SHP77 treated with DMSO at 0.1 percent for 48 hours (cell line): ENCODE data around the gene HIRA.
"Not testable (repeated sequence)": the region's sequence is repeated elsewhere in the genome, so short reads cannot be mapped to it uniquely, and the experiment has no call there.

Experiments
- DNase-seq: peaks from one replicate; lab custom pipeline; 2025; lab: John Stamatoyannopoulos, UW

Gene HIRA

DNA sequence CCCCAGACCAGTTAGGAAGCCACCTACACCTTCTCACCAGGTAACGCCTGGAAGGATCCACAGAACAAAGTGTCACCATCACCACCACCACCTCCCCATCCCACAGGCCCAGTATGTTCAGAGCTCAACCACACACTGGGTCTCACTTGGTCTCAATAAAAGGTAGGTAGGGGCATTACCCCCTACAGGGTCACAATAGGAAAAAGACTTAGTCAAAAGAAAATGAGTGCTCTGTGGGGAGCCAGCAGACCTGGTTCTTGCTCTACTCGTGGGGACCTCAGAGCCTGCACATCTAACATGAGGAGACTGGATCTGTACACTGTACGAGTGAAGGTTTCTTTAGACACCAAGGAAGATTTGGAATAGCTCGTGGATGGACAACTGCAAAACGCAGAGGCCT lies 49.3 kb downstream of the HIRA start:
- DNase-seq = no peak

DNA sequence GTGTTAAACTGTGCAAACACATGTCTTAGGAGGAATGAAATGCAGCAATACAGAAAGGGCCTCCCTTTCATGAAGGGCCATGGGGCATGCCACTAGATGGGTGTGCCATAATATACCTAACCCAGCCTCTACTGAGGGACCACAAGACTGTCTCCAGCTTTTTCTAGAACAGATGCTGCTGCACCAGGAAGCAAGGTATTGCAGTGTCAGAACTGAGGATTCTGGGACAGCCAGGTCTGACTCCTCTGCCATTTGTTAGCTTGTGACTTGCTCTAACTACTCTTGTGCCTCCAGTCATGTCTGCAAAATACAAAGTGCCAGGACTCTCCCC lies 53.2 kb downstream of the HIRA start:
- no peak for DNase-seq

DNA sequence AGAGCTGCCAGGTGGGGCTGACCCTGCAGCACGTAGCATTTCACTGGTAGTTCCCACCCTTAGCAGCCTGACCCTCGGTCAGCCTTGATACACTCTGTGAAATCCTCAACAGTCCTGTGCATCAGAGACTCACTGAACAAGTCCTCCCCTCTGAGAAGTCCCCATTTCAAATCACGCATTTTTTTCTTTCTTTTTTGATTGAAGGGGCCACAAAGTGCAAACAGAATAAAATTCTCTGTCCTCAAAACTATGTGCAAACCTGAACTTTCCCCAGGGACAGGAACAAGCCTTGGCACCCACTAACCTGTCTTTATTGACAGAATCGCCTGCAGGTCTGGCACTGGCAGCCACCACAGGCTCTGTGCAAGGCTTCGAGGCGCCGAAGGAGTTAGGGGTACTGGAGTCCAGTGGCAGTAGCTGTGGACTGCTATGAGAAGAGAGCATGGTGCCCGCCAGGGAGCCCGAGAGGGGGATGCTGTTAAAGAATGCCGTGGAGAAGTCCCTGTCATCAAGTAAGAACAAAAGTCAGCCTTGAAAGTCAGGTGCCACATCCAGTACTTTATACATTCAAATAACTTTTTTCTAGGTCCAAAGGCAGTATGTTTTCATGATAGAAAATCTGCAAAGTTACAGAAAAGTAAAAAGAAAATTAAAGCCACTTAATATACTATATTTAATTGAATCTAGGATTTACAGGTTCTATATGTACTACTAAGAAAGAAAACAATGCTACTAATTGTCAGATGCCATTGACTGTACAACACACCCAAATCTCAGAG lies 53.8 kb downstream of the HIRA start:
- no peak for DNase-seq

DNA sequence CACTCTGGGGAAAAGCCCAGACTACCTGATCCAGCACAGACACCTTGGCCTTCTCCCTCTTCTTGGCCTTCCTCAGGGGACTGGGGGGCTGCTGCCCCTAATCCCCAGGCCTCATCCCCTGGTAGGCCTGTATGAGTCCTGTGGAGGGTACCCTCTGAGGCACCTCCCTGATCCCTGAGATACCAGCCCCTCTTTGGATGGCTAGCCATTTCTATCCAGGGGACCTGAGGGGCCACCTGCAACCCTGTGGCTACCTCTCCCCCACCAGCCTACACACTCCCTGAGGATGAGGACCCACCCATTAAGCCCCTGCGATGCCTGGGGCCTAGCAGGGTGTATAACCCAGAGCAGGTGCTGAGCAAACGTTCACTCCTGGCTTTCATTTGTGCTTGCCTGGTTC lies 54.6 kb downstream of the HIRA start:
- no peak for DNase-seq

DNA sequence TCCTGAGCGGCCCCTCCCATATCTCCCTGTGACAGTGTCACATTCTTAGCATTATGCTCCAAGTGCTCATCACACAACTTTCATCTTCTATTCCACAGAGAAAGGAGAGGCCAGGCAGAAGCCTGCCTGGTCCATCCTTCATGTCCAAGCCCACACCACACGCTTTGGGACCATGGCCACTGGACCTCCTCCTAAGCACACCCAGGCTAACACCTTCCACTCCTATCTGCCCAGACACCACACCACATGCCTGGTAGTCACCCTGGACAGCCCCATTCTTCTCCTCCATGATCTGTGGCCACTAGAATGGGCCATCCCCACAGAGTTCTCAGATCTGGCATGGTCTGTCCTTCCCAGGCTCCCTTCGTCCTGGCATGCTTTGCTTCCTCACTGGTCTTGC lies 55.3 kb downstream of the HIRA start:
- DNase-seq = no peak

DNA sequence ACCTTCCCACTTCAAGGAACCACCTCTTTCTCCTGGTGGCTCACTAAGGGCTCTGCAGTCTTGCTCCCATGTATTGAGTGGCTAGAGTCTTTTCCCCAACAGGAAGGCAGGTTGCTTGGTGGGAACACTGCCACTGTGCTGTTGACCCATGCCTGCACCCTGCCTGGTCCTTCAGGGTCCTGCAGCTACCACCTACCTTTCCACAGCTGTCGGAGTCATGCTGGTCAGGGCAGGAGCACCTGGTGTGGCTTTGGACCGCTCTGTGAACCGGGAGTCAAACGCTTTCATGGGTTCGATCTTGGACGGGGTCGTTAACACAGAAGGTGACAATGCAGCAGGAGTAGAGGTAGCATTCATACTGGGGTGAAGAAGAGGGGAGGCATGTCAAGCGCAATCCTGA lies 56.1 kb downstream of the HIRA start:
- no peak for DNase-seq

DNA sequence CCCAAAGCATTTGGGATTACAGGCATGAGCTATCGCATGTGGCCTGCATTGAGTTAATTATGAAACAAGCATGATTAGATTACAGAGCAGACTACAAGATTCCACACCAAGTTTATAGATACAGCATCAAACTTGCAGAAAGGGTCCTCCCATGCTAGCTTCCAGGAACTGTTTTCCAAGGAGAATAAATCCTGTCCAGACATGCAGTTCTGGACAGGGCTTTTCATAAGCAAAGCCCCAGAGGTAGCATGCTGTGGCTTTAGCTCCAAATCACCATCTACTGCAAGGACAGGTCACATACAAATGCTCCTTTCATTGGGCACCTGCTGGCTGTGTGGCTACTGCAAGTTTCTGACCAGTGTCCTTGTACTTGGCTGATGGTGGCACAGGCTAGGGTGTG lies 57.1 kb downstream of the HIRA start:
- no peak for DNase-seq

DNA sequence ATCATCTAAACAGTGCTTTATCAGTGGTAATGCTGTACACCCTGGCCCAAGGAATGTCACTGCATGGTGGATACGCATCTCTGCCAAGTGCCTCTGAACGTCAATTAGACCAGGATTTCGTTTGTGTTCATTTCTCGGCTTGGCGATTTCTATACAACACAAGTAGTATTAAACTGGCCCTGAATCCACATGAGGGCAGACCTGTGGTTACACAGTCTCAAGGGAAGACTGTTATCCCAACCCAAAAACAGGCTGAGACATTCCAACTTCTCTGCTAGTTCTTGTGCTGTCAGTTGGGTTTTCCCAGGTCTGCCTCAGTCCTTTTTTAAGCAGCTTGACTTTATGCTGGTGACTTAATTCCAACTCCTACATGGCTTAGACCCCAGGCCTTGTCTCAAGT lies 58.1 kb downstream of the HIRA start:
- DNase-seq = no peak

DNA sequence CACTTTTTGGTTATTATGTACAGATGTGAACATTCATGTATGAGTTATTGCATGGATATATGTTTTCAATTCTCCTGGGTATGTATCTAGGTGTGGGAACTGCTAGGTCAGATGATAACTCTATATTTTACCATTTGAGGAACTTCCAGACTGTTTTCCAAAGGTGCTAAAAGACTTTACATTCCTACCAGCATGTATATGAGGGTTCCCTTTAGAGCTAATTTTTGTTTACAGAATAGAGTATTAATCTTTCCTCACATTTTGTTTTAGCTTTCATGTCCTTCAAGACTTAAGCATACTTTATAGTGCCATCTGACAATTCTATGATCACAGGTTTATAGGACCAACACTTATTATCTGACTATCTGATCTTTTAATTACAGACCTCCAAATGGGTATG lies 59.6 kb downstream of the HIRA start:
- no peak for DNase-seq

DNA sequence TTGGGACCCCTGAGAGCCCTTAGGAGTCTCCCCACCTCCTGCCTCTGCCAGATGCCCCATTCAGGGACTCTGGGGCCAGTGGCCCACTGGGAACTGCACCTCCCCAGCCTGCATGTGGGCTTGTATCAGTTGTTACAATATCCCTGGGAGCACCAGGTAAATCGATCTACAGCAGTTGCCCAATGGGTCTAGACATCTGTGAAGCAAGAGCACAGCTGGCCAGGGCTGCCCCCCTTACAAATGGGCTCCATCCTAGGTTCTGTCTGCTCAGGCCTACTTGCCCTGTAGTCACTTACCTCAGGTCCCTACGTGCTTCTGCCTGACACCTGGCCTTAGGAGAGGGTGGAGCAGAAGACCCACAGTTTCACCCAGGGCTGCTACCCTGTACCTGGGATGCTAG lies 62.7 kb downstream of the HIRA start:
- DNase-seq = no peak

DNA sequence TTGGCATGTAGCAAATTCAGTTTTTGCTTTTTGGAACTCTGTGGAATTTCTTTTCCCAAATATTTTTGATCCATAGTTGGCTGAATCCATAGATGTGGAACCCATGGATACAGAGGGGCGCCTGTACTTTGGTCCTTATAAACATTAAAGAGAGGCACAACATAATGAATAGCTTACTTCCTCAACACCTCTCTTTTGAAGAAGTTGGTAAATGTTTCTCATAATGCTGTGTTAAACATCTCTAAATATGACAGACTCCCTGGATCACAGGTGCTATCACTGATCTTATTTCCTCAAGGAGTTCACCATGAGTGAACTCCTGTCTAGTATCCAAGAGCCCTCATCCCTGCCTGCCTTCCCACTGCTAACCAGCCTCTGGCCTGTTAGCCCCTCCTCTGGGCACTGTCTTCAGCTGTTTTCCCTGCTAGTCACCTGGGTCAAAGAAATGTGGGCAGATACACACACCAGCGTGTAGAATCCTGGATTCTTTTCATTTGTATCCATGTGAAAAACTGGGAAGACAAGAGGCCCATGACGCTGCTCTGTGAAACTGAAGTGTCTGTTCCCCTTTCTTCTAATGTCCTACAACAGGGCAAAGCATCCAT lies 63.7 kb downstream of the HIRA start:
- no peak for DNase-seq

DNA sequence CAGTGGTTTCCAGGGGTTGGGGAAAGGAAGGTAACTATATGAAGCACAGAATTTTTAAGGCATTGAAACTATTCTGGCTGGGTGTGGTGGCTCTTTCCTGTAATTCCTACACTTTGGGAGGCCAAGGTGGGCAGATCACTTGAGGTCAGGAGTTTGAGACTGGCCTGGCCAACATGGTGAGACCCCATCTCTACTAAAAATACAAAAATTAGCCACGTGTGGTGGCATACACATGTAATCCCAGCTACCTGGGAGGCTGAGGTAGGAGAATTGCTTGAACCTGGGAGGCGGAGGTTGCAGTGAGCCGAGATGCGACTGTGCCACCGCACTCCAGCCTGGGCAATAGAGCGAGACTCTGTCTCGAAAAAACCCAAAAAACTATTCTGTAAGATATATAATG lies 68.0 kb downstream of the HIRA start:
- not testable (repeated sequence) for DNase-seq

DNA sequence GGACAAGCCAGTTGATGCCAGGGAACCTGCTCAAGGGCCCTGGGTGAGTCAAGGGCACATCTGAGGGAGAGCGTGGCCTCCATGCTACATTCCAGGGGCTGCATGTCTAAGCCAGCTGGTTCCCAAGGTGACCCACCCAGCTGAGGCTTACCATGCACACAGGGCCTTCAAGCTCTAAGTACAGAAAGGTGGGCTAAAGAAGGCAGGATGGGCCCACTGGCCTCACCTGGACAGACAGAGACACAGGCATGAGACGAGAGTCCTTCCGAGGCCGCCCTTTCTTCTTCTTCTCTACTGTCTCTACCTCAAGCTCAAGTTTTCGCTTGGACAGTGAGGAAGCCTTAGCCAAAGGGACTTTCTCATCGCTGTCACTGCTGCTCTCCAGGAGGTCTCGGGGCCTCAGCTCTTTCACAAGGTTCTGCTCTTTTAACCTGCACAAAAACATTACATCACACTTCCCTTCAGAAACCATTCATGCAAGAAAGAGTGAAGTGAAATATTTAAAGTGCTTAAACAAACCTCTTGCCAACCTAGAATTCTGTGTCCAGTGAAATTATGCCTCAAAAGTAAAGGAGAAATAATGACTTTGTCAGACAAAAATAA lies 69.9 kb downstream of the HIRA start:
- DNase-seq = no peak

DNA sequence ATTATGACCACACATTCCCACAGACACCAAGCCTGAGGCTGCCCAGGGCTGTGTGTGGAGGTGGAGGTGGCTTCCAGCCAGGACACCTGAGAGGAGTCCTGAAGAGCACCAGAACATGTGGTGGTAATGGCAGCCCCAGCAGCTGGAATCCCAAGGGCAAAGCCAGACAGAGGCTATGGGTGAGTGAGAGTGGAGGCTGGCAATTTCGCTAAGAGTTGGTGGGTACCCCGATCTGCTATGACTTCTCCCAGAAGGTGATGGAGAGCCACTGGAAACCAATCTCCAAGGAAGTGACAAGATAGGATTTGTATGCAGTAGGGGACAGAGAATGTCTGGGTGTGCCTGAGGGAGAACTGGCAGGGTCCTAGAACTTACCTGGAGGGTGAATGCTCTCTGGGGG lies 70.7 kb downstream of the HIRA start:
- DNase-seq = no peak

DNA sequence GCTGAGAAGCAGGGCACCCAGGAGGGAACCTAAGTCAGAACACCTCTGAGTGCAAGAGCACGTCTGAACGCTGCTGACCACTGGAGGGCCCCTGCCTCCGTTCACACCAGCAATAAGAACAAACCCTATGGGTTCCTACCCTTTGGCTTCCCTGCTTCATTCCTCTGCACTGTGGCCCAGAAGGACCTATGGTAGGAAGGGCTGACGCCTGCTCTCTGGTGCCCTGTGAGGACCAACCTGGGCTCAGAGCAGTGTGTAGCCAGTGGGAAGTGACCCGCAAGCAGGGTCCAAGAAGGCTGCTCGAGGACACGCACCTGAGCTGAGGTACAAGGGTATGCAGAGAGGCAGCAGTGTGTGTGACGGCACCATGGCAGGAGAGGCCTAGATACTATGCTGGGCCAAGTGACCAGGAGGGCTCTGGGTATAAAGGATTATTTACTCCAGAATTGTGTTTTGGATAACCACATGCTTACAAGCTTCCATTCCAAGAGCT lies 71.2 kb downstream of the HIRA start:
- DNase-seq = no peak

DNA sequence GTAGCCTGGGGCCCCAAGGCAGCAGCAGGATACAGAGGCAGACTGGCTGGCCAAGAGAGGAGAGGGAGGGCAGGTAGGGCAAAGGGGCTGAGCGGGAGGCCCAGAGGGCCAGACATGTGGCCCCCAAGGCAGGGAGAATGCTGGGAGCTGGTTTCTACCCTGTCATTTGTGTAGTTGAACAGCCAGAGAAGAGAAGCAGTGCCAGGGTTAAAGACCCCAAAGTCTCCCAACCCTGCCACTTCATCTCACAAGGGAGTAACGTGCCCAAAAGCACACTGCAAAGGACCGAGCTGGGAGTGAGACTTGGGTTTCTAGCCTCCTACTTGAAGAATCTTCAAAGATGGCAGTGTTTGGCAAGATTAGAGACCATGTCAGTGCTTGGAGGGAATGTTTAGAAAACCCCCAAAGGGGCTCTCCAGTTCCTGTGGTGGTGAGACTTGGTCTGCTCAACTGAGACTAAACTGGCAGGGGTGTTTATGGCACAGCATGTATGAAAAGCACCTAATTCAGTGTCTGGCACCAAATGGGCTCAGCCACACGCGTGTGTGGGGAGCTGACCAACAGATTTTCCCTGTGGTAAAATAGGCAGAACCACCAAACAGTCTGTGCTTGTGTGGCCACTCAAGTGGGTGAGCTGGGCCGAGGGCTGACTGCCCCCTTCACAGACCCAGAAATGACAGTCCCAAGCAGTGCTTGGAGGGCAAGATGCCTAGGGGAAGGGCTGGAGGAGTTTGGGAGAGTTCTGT lies 71.8 kb downstream of the HIRA start:
- no peak for DNase-seq

DNA sequence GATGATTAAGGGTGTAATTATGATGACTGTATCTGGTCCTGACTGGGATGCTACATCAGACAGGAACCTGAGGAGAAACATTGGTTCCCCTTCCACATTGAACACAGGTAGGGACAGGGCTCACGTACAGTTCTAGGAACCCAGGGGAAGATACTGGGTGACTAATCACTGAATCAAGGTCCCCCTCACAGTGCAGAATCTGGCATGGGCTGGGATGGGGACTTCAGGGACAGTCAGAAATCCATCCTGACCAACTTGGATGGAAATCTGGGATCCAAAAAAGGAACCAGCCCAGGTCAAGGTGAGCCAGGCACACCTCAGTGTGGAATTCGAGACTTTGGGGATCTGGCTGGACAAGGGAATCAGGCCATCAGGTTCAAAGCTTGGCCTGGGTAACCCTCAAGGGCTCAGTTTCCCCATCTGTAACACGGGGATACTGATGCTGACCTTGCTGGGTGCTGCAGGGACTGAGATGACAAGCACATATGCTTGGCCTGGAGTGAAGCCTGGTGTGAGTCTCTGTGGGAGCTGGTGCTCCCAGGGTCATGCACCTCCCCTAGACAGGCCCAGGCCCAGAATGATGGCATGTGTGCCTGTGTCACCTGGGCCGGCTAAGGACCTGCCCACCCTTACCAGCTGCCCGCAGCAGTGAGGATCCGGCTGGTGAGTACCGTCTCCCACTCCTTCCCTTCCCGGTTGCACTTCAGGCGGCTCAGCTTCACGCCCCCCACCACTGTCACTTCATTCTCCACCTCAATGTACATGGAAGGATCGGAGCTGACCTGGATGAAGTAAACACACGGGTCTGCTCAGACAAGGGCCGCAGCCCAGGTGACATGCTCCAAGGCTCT lies 72.6 kb downstream of the HIRA start:
- DNase-seq = no peak

DNA sequence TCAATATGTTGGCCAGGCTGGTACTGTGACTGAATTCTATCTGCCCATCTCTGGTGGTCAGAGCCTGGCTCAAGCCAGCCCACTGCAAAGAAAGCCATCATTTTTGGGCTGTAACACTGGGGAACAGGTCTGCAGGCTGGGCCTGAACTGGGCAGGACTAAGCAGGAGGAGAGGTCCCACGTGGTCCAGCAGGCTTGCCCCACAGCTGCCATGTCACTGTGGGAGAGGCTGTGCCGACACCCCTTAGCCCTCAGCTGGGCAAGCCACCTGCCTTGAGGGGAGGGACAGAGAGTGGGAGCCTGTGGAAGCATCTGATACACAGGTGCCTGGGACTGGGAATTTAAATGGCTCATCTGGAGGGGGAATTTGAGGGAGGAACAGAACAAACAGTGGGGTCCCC lies 73.3 kb downstream of the HIRA start:
- no peak for DNase-seq

DNA sequence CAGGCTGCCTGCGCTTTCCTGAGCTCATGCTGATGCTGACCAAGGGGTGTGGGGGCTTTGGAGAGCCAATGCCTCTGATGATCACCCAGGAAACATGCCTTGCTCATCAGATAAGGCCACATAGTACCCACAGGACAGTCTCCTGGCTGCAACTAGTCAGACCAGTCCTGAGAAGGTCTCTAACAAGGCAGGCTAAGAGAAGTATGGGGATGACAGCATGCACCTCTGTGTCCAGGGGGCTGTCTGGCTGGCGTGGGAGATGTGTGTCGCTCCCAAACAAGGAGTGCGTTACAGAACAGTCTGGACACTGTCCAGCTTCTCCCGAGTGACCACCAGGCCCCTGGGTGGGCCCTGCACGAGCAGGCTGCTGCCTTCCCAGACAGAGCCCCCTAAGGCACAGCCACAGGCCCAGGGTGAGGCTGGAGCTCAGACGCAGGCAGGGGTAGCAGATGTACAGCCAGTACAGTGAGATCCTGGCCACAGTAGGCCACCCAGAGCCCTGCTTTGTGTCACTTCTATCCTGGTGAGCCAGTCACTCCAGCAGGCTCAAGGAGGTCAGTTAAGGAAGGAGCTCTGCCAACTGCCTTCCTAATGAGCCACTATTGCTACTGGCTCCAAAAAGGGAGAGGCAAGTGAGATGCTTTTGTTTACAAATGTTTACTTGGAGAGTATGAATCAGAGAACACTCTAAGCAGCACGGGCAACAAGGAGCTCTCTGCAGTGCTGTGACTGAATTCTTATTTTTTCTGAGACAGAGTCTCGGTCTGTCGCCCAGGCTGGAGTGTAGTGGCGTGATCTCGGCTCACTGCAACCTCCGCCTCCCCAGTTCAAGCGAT lies 74.0 kb downstream of the HIRA start:
- DNase-seq = no peak

DNA sequence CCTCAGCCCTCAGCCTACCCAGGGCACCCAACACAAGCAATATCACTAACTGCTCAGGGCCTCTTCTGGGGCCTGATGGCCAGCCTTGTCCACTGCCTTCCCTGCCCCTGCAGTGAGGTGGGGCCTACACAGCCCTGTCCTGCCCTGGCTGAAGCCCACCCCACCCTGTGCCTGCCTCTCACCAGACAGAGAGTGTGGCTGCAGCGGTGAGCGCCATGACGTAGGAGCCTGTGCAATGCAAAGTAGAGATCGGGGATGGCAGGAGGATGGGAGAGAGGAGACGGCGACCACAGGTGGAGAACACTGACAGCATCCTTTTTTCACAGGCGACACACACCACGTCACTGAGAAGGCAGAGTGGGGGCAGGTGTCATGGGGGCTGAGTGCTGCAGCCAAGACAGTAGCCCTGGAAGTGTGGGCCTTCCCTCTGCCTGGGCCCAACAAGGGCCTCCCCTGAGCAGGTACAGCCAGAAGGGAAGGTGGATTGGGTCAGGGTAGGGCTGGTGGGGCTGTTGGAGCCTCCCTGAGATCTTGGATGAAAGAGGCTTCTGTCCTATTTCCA lies 74.7 kb downstream of the HIRA start:
- DNase-seq = no peak
